Measurements from ENCODE around the gene KRT79.

The KRT79 gene

DNA sequence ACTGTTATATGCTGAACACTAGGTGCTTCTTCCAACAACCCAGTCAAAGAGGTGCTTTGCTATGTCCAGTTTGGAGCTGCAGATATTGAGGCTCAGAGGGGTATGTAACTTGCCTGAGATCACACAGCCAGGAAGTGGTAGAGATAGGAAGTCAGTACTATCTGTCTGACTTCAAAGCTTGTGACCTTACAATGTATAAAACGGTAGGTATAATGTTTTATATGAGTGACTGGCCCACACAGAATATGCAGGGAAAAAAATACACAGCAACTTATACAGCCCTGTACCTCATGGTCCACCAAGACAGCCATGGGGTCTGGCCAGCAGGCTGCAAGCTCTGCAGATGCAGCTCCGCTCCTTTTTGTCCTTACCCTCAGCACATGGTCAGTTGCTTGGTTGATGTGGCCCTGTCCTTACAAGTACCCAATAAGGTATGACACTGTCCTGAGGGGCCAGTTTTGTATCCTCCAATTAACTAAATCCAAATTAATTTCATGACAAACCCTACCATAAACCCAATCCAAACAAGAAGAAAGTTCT, 16.3 kb downstream of the KRT79 start:
- DNase-seq: no peak

DNA sequence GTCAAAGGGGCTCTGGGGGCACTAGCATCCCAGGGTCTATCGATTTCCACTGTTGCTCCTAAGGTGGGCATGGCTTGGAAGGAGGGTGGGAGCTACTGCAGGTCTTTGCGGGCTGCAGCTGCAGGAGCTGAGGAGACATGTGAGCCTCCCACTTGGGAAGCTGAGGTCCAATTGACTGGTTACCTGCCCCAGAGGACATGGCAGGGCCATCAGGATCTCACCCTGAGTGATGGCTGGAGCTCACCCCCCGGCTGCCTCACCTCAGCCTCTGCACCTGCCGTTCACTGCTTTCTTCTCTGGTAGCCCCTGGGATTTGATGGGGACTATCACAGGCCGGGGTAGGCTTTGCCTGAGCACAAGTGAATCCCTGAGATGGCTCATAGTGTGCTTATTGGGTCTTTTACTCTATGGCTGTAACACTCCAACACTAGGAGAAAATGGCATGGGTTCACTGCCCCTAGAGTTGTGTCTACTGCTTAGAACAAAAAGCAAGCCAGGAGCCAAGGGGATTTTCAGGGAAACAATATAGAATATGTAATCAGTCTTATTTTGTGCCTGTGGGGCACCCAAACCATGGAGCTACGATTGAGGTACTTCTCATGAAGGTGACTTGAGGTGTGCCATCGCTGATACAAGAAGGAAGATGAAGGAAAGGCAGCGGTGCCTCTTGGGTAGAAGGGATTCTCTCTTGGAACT, 17.0 kb downstream of the KRT79 start:
- DNase-seq: no peak

- no peak for DNase-seq
These were observed 18.2 kb downstream of the KRT79 start for GRCh38 chr12:52815676-52816588.

- no peak for DNase-seq
These were observed 18.9 kb downstream of the KRT79 start for GRCh38 chr12:52815161-52815560.

- no peak for DNase-seq
These were observed 19.4 kb downstream of the KRT79 start for GRCh38 chr12:52814710-52815155.

DNA sequence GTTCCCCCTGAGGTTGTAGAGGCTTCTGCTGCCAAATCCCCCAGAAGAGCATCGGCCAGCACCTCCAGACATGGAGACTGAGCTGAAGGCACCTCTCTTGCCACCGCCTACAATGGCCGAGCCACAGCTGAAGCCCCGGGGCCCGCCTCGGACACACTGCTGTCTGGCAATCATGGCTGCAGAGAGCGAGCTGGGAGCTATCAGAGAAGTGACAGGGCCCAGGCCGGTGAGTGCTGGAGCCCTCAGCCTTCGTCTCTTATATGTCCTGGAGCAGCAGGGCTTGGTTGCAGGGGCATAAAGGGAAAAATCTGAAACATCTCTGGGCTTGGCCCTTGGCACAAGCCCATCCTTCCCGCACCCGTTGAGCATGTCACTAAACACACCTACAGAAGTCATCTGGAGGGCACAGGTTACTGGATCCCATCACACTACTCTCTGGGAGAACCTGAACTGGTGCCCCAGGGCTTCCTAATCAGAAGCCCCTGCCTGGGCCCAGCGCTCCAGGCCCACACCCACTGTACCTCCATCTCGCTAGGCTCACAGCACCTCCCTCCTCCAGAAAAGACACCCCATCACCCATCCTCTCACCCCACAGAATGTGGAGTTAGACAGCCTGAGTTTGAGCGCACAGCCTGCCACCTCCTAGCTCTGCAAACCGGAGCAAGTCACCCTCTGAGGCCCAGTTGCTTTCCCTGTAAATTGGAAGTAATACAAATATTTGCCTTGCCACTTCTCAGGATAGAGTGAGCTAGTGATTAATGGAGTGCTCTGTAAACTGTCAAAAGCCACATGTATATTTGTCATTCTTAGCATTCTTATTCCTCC, 20.0 kb downstream of the KRT79 start, which contains the start of gene KRT4:
Gene KRT4, minus strand, starts transcription at position 232 of the 825 bp plus-strand sequence. Its CDS starts 58 bp downstream, at position 174.
- no peak for DNase-seq

DNA sequence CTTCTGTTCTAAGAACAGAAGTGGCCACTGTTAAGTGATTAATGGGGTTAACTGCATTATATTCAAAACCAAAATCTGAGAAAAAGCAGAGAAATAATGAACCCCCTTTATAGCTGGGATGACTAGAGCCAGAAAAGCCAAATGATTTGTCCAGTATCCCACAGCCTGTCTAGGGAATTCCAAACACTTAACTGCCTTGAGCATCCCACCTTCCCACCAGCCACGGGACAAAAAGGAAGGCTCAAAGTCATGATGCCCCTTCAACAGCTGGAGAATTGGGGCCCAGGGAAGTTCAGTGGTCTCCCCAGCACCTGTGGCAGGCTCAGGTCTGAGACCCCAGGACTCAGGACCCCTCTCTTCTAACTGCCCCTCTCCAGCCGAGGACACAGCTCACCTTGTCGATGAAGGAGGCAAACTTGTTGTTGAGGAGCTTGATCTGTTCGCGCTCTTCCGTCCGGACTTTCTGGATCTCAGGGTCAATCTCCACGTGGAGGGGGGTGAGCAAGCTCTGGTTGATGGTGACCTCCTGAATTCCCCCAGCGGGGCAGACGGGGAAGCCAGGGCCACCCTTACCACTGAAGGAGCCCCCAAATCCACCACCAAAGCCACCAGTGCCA, 20.8 kb downstream of the KRT79 start:
- no peak for DNase-seq

DNA sequence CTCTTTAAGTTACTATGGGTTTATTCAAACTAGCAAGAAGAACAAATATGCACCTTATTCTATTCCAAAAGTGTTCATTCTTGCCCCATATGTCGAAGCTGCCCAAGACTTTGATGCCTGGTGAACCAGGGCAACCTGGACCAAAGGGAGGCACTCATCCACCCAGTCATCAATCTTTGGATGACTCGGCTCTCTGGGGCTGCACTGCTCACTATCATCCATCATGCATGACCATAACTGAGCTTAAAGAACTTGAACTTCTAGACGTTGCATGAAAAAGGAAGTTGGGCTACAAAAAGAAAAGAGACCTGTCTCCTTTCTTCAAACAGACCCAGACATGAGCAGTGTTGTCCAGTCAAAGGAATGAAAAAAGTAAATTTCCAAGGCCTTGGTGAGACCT, 21.4 kb downstream of the KRT79 start:
- no peak for DNase-seq

- DNase-seq: no peak
These were observed 22.1 kb downstream of the KRT79 start for GRCh38 chr12:52812073-52812400.

DNA sequence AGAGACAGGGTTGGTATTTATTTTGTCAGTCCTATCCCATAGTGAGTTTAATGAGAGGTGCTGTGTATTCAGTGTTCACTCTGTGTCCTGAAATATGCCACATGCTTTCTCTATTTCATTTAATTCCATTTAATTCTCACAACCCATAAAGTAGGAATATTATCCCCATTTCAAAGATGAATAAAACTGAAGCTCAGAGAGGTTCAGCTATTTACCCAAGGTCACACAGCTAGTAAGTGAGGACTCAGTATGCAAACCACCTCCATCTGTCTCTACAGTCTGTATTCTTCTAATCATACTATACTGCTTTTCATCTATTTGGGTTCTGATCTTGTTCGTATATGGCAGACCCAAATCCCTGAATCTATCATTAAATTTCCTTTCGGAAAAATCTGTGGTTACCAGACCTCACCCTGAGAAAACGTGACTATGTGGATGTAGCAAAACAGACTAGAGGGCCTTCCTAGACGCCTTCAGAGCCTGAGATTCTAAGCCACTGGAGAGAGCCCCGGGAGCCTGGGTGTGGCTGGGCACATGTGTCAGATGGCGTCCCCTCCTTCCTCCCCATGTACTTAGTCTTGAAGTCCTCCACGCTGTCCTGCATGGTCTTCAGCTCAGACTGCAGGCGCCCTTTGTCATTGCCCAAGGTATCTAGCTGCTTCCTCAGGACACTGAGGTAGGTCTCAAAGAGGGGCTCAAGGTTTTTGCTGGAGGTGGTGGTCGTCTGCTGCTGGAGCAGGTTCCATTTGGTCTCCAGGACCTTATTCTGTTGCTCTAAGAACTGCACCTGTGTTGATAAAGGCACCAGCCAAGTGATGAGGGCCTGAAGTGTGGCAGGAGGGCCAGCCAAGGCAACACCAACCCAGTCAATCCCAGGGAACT, 22.7 kb downstream of the KRT79 start:
- DNase-seq: no peak

DNA sequence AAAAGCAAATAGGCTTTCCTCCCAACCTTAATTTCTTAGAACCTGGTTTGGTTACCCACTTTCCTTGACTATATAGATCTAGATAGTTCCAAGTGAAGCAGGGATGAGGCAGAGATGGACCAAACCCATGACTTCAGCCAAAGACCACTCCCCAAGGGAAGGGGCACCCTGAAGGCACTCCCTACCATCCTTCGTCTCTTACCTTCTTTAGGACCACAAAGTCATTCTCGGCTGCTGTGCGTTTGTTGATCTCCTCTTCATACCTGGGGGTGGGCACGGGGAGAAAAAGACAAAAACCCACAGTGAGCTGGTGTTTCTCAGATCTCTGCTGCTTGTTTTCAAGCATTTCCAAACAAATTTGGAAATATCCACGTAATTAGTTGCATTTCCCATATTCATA, 23.6 kb downstream of the KRT79 start:
- DNase-seq: no peak

DNA sequence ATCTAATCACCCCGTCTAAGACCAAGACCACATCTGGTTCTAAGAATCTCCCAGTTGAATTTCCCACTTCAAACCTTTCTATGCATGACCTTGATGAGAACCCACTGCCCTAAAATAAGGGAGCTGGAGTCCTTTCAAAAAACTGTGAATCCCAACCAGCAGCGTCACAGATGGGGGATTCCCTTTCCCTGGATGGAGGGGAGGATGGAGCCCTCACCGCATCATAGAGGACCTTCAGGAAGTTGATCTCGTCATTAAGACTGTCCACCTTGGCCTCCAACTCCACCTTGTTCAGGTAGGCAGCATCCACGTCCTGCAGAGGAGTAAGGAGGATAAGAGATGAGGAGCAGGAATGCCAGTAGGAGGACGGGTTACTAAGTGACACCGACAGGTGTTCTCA, 24.9 kb downstream of the KRT79 start:
- DNase-seq: no peak

- DNase-seq: no peak
These were observed 25.4 kb downstream of the KRT79 start for GRCh38 chr12:52808573-52809160.

- DNase-seq: no peak
These were observed 26.3 kb downstream of the KRT79 start for GRCh38 chr12:52807544-52808470.

GRCh38 chr12:52806821-52807543, 27.1 kb downstream of the KRT79 start:
- DNase-seq: no peak

- DNase-seq: no peak
These were observed 27.8 kb downstream of the KRT79 start for GRCh38 chr12:52806169-52806811.

DNA sequence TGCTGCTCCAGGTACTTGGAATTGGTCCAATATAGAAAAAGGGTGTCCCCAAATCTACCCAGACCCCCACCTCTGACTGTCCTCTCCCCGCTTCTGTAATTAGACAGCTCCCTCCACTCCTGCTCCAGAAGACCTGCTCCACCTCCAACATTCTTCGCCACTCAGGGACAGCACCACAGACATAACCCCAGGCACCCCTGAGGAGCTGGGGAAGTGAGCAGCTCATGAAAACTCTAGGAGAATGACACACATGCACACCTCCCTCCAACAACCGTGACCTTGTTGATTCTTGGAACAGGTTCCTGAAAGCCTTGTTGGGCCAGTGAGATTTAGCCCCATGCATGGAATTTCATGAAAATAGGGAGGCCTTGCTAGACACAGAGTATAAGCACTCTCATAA, 28.4 kb downstream of the KRT79 start:
- no peak for DNase-seq

- DNase-seq: no peak
These were observed 29.1 kb downstream of the KRT79 start for GRCh38 chr12:52805000-52805399.

- DNase-seq: no peak
These were observed 31.7 kb downstream of the KRT79 start for GRCh38 chr12:52802442-52802841.
